Transverse colon (tissue), 4 donors: ENCODE results near the gene IDH3B.

Experiments
- EP300 ChIP-seq: sonication (generic); formaldehyde crosslinking; IDR thresholded peaks from one replicate; pipeline ENCODE4 v1.6.1; 2017; ENCODE audit warnings: antibody characterized with exemption, low read depth
- POLR2A ChIP-seq: fragments of 450-650 bp; IDR thresholded peaks from one replicate; pipeline ENCODE4 v1.6.1; 2016; ENCODE audit warnings: antibody characterized with exemption, mild to moderate bottlenecking, moderate library complexity
- POLR2AphosphoS5 ChIP-seq, 3 donors: sonication (generic); formaldehyde crosslinking; IDR thresholded peaks; one replicate each; pipeline ENCODE4 v1.6.1; 2016; ENCODE audit warnings: antibody characterized with exemption in 3 of 3
- TF ChIP-seq, protein P1 (sequence below), 5 experiments: fragments of 200-600 bp in 3 of 5; fragments of 450-650 bp in 2 of 5; sonication (generic) in 3 of 5; IDR thresholded peaks; 1 replicate in 2 of 5; 2 replicates in 3 of 5; pipeline ENCODE4 v1.5.1; 2016 to 2017; ENCODE audit warnings: antibody characterized with exemption in 5 of 5, inconsistent platforms in 3 of 5, mild to moderate bottlenecking in 2 of 5, moderate library complexity in 1 of 5

DNA sequence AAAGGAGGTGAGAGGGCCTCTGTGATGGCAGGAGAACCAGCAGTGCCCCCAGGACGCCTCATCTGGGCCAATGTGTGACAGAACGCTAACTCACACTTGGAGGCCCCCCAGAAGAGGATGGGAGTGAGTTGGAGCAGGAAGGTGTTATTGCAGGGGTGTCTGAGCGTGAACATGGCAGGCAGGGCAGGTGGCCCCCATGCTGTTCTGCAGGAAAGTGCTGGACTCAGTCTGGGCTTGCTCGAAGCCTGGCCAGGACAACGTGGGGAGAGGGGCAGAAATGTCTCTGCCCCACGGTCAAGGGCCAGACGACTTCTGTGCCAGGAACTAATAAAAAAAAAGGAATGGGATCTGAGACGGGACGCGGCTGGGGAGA lies 27.6 kb upstream of the IDH3B start:
- TF ChIP-seq, protein P1, sequence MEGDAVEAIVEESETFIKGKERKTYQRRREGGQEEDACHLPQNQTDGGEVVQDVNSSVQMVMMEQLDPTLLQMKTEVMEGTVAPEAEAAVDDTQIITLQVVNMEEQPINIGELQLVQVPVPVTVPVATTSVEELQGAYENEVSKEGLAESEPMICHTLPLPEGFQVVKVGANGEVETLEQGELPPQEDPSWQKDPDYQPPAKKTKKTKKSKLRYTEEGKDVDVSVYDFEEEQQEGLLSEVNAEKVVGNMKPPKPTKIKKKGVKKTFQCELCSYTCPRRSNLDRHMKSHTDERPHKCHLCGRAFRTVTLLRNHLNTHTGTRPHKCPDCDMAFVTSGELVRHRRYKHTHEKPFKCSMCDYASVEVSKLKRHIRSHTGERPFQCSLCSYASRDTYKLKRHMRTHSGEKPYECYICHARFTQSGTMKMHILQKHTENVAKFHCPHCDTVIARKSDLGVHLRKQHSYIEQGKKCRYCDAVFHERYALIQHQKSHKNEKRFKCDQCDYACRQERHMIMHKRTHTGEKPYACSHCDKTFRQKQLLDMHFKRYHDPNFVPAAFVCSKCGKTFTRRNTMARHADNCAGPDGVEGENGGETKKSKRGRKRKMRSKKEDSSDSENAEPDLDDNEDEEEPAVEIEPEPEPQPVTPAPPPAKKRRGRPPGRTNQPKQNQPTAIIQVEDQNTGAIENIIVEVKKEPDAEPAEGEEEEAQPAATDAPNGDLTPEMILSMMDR (IDR thresholded peaks at IDR 0.05) = no peak
- TF ChIP-seq POLR2A (no peak), EP300 (no peak), POLR2AphosphoS5 (IDR thresholded peaks at IDR 0.05) (no peak)
